Neural progenitor cell (in vitro differentiated cells): Measurements from ENCODE around the gene GOLGA8K. TPM values are rescaled to one million over a fixed set of nuclear protein-coding genes. Genes with fewer than 3 reads are reported as not detected.
"Not testable (repeated sequence)": the region's sequence is repeated elsewhere in the genome, so short reads cannot be mapped to it uniquely, and the experiment has no call there.

Experiments used
- DNase-seq: peaks from one replicate; pipeline ENCODE4 v3.0.0-alpha.2; 2016; ENCODE audit warnings: low spot score
- H2AFZ ChIP-seq: fragments of 200-600 bp; sonication (generic); replicated peaks from 2 replicates; pipeline ENCODE4 v1.6.1; 2016; ENCODE audit warnings: antibody characterized with exemption
- H3F3A ChIP-seq: fragments of 200-600 bp; sonication (generic); 2 replicates; pipeline ENCODE4 v1.6.1; 2016; ENCODE audit warnings: antibody characterized with exemption, low read depth
- H3K27ac ChIP-seq: fragments of 200-600 bp; sonication (generic); 2 replicates; pipeline ENCODE4 v1.5.1; 2016; ENCODE audit warnings: mild to moderate bottlenecking
- H3K27me3 ChIP-seq: fragments of 200-600 bp; sonication (generic); 2 replicates; pipeline ENCODE4 v1.6.1; 2016; ENCODE audit warnings: mild to moderate bottlenecking, moderate library complexity
- H3K36me3 ChIP-seq: fragments of 200-600 bp; sonication (generic); 2 replicates; pipeline ENCODE4 v1.5.1; 2016
- H3K4me1 ChIP-seq: fragments of 200-600 bp; sonication (generic); 2 replicates; pipeline ENCODE4 v1.6.1; 2016; ENCODE audit warnings: mixed run types
- H3K4me2 ChIP-seq: fragments of 200-600 bp; sonication (generic); 2 replicates; pipeline ENCODE4 v1.6.1; 2016
- H3K4me3 ChIP-seq: fragments of 200-600 bp; sonication (generic); 2 replicates; pipeline ENCODE4 v1.5.1; 2016
- H3K79me2 ChIP-seq: fragments of 200-600 bp; sonication (generic); 2 replicates; pipeline ENCODE4 v1.6.1; 2016; ENCODE audit warnings: low read depth
- H3K9ac ChIP-seq: fragments of 200-600 bp; sonication (generic); 2 replicates; pipeline ENCODE4 v1.6.1; 2016
- H3K9me3 ChIP-seq: fragments of 200-600 bp; sonication (generic); 2 replicates; pipeline ENCODE4 v1.5.1; 2016; ENCODE audit warnings: low read depth
- H4K20me1 ChIP-seq: fragments of 200-600 bp; sonication (generic); 2 replicates; pipeline ENCODE4 v1.6.1; 2016; ENCODE audit warnings: low read depth
- H3K27ac Mint-ChIP-seq: 3 replicates; pipeline ENCODE4 v1.8.0; 2021; ENCODE audit warnings: mixed read lengths
- H3K27me3 Mint-ChIP-seq: 2 replicates; pipeline ENCODE4 v1.8.0; 2022; ENCODE audit warnings: low read depth, mild to moderate bottlenecking, inconsistent platforms, moderate library complexity, mixed read lengths; ENCODE audit not compliant: insufficient read depth
- H3K36me3 Mint-ChIP-seq: 3 replicates; pipeline ENCODE4 v1.8.0; 2021; ENCODE audit warnings: mixed read lengths
- H3K4me1 Mint-ChIP-seq: 3 replicates; pipeline ENCODE4 v1.8.0; 2021; ENCODE audit warnings: mixed read lengths
- H3K4me3 Mint-ChIP-seq: 3 replicates; pipeline ENCODE4 v1.8.0; 2021; ENCODE audit warnings: mild to moderate bottlenecking, moderate library complexity, mixed read lengths
- H3K9me3 Mint-ChIP-seq: 3 replicates; pipeline ENCODE4 v1.8.0; 2020; ENCODE audit warnings: mixed read lengths
- total RNA-seq: library from RNA; depleted of rRNA; stranded (reverse); fragments of >200 nt; gene quantifications from 2 replicates; pipeline ENCODE4 v1.2.3, GENCODE V29; 2015; ENCODE audit warnings: low replicate concordance

GOLGA8K gene
- total RNA-seq, 1 donor from 2014 or later, result not detected

DNA sequence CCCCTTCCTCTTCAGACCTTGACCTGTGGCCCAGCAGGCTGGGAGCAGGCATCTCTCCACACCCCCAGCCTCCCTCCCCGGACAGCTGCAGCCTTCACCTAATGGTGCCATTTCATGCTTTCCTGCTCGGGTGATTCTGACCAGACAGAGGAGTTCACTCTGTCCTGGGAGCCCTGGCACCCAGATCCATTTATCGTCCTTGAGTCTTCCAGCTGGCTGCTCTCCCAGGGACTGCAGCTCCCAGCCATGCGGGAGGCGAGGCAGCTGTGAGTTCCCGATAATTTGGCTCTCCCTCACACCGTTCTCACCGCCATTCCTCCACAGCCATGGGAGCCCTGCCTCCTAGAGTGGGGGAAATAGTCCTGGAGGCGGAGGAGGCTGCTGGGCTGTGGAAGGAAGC lies 32.6 kb downstream of the GOLGA8K start:
- not testable (repeated sequence) for H3K4me3 Mint-ChIP-seq, H3K36me3 Mint-ChIP-seq, H4K20me1 ChIP-seq

DNA sequence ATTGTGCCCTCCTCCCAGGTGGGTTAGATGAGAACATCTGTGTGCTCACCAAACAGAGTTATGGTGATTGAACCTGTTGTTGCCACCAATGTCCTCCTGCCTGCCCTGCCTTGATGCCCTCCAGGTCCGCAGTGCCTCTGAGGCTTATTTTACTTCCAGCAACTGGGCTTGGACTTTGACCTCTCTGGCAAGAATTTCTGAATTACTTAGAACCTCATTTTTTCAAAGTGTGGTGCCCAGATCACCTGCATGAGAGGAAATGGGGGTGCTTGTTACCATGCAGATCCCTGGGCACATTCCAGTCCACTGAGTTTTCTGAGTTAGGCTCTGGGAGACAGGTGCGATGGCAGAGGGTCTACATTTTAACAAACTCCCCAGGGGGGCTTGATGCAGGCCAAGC lies 33.0 kb downstream of the GOLGA8K start:
- H3K36me3 Mint-ChIP-seq, H4K20me1 ChIP-seq: not testable (repeated sequence)

More for the DNA sequence above, 32.6 kb downstream of the GOLGA8K start:
- not testable (repeated sequence) for H3K4me1 ChIP-seq, H3K27me3 Mint-ChIP-seq, H3K9ac ChIP-seq, H3K4me2 ChIP-seq, H3K36me3 ChIP-seq, DNase-seq, H3K9me3 ChIP-seq, H2AFZ ChIP-seq, H3F3A ChIP-seq, H3K4me1 Mint-ChIP-seq, H3K4me3 ChIP-seq, H3K27me3 ChIP-seq, H3K9me3 Mint-ChIP-seq, H3K79me2 ChIP-seq, H3K27ac ChIP-seq, H3K27ac Mint-ChIP-seq

DNA sequence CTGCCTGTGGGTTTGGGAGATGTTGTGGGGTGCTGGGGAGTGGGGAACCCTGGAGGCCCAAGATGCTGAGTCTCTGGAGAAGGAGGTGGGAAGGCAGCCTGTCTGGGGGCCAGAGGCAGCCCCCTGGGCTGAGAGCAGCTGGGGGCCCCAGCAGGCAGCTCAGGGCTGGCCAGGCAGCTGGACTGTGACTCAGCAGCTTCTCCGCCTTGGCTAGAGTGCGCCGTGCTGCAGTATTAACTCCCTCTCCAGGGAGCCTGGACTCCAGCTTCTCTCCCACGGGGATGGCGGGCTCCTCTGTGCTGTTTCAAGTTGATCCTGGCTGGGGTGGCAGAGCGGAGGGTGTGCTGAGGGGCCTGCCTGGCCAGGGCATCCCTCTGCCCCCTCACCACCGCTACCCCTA lies 36.6 kb downstream of the GOLGA8K start:
- H3K27me3 ChIP-seq, H3K4me3 Mint-ChIP-seq, DNase-seq, H3K9me3 ChIP-seq, H3K4me1 ChIP-seq, H3K27ac Mint-ChIP-seq, H3K9ac ChIP-seq, H4K20me1 ChIP-seq, H3K4me1 Mint-ChIP-seq, H3K4me2 ChIP-seq, H3K36me3 ChIP-seq, H3K79me2 ChIP-seq, H3F3A ChIP-seq, H3K4me3 ChIP-seq, H3K9me3 Mint-ChIP-seq, H2AFZ ChIP-seq, H3K27me3 Mint-ChIP-seq, H3K27ac ChIP-seq, H3K36me3 Mint-ChIP-seq: not testable (repeated sequence)

More for the DNA sequence above, 33.0 kb downstream of the GOLGA8K start:
- H3K27ac ChIP-seq, H3K27me3 Mint-ChIP-seq, H3K36me3 ChIP-seq, H3K79me2 ChIP-seq, H3K4me3 ChIP-seq, H3K27me3 ChIP-seq, H2AFZ ChIP-seq, H3K4me1 ChIP-seq, H3K9me3 ChIP-seq, H3K9me3 Mint-ChIP-seq, H3F3A ChIP-seq, H3K4me3 Mint-ChIP-seq, H3K4me2 ChIP-seq, DNase-seq, H3K9ac ChIP-seq, H3K27ac Mint-ChIP-seq, H3K4me1 Mint-ChIP-seq: not testable (repeated sequence)

DNA sequence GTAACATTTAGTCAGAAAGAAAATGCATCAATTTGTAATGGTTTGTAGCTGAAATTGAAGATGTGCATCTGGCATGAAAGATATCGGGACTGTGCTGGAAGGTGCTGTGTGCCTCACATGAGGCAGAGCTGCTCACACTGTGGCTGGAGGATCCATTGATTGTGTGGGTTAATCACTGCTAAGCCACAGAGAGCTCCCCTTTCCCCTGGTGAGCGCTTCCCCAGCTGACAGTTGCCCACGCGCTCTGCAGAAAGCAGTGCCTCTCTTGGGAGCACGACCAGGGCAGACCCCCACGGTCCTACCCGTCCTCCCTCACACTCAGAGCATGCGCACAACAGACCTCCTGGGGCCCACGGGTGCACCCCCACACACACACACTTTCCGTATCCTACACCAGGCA lies 37.1 kb downstream of the GOLGA8K start:
- H3K36me3 Mint-ChIP-seq, result not testable (repeated sequence)

DNA sequence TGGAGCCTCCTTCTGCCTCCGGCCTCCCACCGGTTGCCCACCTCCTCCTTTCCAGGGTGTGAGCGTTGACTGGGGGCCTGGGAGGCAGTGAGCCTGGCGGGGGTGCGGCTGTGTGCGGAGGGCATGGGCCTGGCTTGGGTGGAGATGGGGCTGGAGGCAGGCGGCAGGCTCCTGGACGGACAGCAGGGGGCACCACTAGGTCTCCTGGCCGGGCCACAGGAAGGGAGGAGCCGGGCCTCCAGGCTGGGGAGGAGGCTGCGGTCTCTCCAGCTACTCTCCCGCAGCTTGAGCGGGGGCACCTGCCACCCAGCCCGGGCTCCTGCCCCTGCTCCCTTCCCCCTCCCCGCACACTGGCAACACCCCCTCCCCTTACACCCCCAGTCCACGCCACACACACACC lies 38.1 kb downstream of the GOLGA8K start:
- H4K20me1 ChIP-seq, H3K9me3 Mint-ChIP-seq, H3K9ac ChIP-seq, H3K4me1 Mint-ChIP-seq, H3K4me3 ChIP-seq, H3K27me3 Mint-ChIP-seq, H3K27ac ChIP-seq, H3F3A ChIP-seq, H3K27me3 ChIP-seq, H2AFZ ChIP-seq, H3K4me3 Mint-ChIP-seq, H3K9me3 ChIP-seq, H3K36me3 Mint-ChIP-seq, H3K4me1 ChIP-seq, H3K27ac Mint-ChIP-seq, H3K79me2 ChIP-seq, H3K4me2 ChIP-seq, H3K36me3 ChIP-seq, DNase-seq: not testable (repeated sequence)

More for the DNA sequence above, 37.1 kb downstream of the GOLGA8K start:
- H3K27ac Mint-ChIP-seq, H2AFZ ChIP-seq, H3K27ac ChIP-seq, H3K27me3 Mint-ChIP-seq, H3K4me2 ChIP-seq, H3K79me2 ChIP-seq, H3K4me1 ChIP-seq, H3K4me3 ChIP-seq, H3F3A ChIP-seq, H4K20me1 ChIP-seq, H3K9me3 ChIP-seq, H3K4me3 Mint-ChIP-seq, H3K9me3 Mint-ChIP-seq, H3K36me3 ChIP-seq, DNase-seq, H3K4me1 Mint-ChIP-seq, H3K9ac ChIP-seq, H3K27me3 ChIP-seq: not testable (repeated sequence)

DNA sequence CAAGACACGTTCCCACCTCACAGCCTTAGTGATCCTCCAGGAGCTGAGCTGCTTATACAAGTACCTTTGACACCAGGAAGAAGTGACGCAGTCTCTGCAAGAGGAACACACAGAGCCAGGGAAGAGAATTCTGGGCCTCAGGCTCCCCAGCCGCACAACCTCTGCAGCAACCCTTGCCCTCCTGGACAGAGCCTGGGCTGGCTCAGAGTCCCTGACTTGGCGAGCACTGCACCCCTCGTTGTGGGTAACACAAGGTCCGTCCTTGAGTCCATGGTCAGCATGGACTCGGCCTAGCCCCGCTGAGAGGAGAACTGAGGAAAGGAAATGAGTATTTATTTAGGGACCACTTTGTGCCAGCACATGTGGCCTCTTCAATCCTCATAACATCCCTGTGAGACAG lies 39.6 kb downstream of the GOLGA8K start:
- not testable (repeated sequence) for H3K9me3 Mint-ChIP-seq, H3K27ac Mint-ChIP-seq, H3K4me1 Mint-ChIP-seq, H3K79me2 ChIP-seq, H3K27me3 ChIP-seq, H3K27ac ChIP-seq, H3K4me2 ChIP-seq, H3K4me1 ChIP-seq, H3K4me3 Mint-ChIP-seq, H4K20me1 ChIP-seq, H3F3A ChIP-seq, H3K36me3 ChIP-seq, H3K4me3 ChIP-seq, H2AFZ ChIP-seq, DNase-seq, H3K9ac ChIP-seq, H3K9me3 ChIP-seq, H3K27me3 Mint-ChIP-seq, H3K36me3 Mint-ChIP-seq

DNA sequence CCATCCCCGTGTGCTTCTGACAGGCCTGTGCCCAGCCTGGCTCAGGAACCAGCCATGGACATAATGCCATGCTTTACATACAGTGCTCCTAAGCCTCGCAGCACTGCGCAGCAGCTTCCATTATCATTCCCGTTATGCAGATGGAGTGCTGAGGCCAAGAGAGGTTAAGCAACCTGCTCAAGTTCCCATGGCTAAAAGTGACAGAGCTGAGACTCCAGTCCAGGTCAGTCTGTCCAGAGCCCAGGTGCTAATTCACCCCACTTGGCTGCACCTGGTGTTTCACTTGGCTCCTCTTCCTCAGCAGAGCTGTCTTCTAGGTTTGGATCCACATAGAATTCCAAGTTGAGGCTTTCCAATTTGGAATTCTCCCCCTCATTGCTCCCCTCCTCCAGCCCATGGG lies 41.4 kb downstream of the GOLGA8K start:
- H3K4me1 ChIP-seq, H4K20me1 ChIP-seq, DNase-seq, H3K4me3 ChIP-seq, H3K9ac ChIP-seq, H3K36me3 Mint-ChIP-seq, H3K9me3 ChIP-seq, H3K9me3 Mint-ChIP-seq, H3K4me3 Mint-ChIP-seq, H2AFZ ChIP-seq, H3K27ac ChIP-seq, H3K79me2 ChIP-seq, H3K36me3 ChIP-seq, H3K27me3 ChIP-seq, H3K4me2 ChIP-seq, H3K4me1 Mint-ChIP-seq, H3K27me3 Mint-ChIP-seq, H3F3A ChIP-seq, H3K27ac Mint-ChIP-seq: not testable (repeated sequence)

DNA sequence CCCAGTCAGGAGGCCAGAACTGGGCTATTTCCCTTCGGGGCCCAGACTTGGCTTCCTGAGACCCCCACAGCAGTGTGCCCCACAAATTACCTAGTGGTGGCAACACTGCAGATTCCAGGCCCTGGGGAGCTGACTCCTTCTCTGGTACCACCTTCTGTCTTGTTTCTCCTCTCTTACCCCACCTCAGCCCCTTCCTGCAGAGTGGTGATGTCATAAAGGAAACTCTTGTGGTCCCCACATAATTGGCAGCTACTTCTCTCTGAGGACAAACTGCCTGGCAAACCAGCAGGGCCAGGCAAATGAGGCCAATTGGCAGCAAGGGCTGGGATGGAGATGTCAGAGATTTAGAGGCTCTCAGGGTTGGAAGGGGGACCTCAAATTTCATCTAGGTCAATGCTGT lies 44.6 kb downstream of the GOLGA8K start:
- H2AFZ ChIP-seq, H3K27ac Mint-ChIP-seq, H3K4me3 ChIP-seq, H3K9me3 ChIP-seq, H3K4me1 ChIP-seq, H3K36me3 Mint-ChIP-seq, H3K9me3 Mint-ChIP-seq, H3K4me1 Mint-ChIP-seq, H3K4me2 ChIP-seq, DNase-seq, H4K20me1 ChIP-seq, H3K27me3 ChIP-seq, H3K4me3 Mint-ChIP-seq, H3K36me3 ChIP-seq, H3K27me3 Mint-ChIP-seq, H3K79me2 ChIP-seq, H3K27ac ChIP-seq, H3K9ac ChIP-seq, H3F3A ChIP-seq: not testable (repeated sequence)

DNA sequence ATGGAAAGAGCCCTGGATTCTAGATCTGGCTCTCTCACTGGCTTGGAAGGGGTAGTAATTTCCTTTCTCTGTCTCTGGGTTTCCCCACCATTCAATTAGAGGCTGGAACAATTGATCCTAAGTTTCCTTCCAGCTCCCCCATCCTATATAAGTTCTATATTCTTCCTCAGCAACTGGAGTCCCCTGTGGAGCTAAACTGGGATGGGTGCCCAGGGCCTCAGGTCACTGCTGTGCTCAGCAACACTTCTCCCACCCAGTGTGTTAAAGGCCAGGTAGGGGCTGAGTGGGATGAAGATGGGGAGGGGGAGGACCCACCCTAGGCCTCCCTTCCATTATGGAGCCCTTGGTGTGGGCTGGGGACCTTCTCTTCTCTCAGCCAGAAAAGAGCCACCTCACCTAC lies 46.2 kb downstream of the GOLGA8K start:
- H3K36me3 Mint-ChIP-seq, H3K79me2 ChIP-seq, H3K27ac Mint-ChIP-seq, H3K27me3 Mint-ChIP-seq, H3K4me3 ChIP-seq, H3K27ac ChIP-seq, H3K4me1 ChIP-seq, DNase-seq, H3K9me3 ChIP-seq, H3F3A ChIP-seq, H3K4me1 Mint-ChIP-seq, H3K9me3 Mint-ChIP-seq, H4K20me1 ChIP-seq, H3K27me3 ChIP-seq, H2AFZ ChIP-seq, H3K9ac ChIP-seq, H3K4me3 Mint-ChIP-seq, H3K4me2 ChIP-seq, H3K36me3 ChIP-seq: not testable (repeated sequence)
